Endodermal cell (in vitro differentiated cells): Measurements from ENCODE around the gene GPX3. TPM values are rescaled to one million over a fixed set of nuclear protein-coding genes. Genes with fewer than 3 reads are reported as not detected.

Experiments
- DNase-seq: peaks from one replicate; pipeline ENCODE4 v3.0.0-alpha.2; 2017
- H3K27ac ChIP-seq: 2 replicates; pipeline ENCODE4 v1.5.1; 2013; ENCODE audit warnings: mild to moderate bottlenecking, low read depth, low read length, moderate library complexity
- H3K27me3 ChIP-seq: 2 replicates; pipeline ENCODE4 v1.6.1; 2013; ENCODE audit warnings: mild to moderate bottlenecking, low read length, moderate library complexity; ENCODE audit not compliant: insufficient read depth, control insufficient read depth, poor library complexity, severe bottlenecking
- H3K36me3 ChIP-seq: 2 replicates; pipeline ENCODE4 v1.7.0; 2013; ENCODE audit warnings: mild to moderate bottlenecking, low read length, moderate library complexity; ENCODE audit not compliant: control insufficient read depth, insufficient read depth
- H3K4me1 ChIP-seq: one replicate; pipeline ENCODE4 v1.7.0; 2013; ENCODE audit warnings: low read length; ENCODE audit not compliant: control insufficient read depth, insufficient read depth
- H3K4me3 ChIP-seq: 2 replicates; pipeline ENCODE4 v1.5.1; 2013; ENCODE audit warnings: mild to moderate bottlenecking, low read length, moderate library complexity
- H3K9ac ChIP-seq: 2 replicates; pipeline ENCODE4 v1.6.1; 2013; ENCODE audit warnings: mild to moderate bottlenecking, low read length, moderate library complexity; ENCODE audit not compliant: poor library complexity, severe bottlenecking; ENCODE audit errors: extremely low read depth
- H3K9me3 ChIP-seq: 2 replicates; pipeline ENCODE4 v1.6.1; 2013; ENCODE audit warnings: mild to moderate bottlenecking, low read length, moderate library complexity; ENCODE audit not compliant: control insufficient read depth
- H3K27ac Mint-ChIP-seq: 2 replicates; pipeline ENCODE4 v1.8.0; 2020; ENCODE audit warnings: mixed read lengths
- H3K27me3 Mint-ChIP-seq: 2 replicates; pipeline ENCODE4 v1.8.0; 2021; ENCODE audit warnings: mild to moderate bottlenecking, mixed read lengths; ENCODE audit not compliant: insufficient read depth
- H3K36me3 Mint-ChIP-seq: 2 replicates; pipeline ENCODE4 v1.8.0; 2020; ENCODE audit warnings: low read depth, mixed read lengths
- H3K4me1 Mint-ChIP-seq: 2 replicates; pipeline ENCODE4 v1.8.0; 2020; ENCODE audit warnings: mixed read lengths
- H3K4me3 Mint-ChIP-seq: 2 replicates; pipeline ENCODE4 v1.8.0; 2020; ENCODE audit warnings: mild to moderate bottlenecking, moderate library complexity, mixed read lengths
- H3K9me3 Mint-ChIP-seq: 2 replicates; pipeline ENCODE4 v1.8.0; 2020; ENCODE audit warnings: mild to moderate bottlenecking, mixed read lengths
- WGBS, 2 experiments: methylation state at CpG; one replicate each; pipeline versions ENCODE4 v1.1.5 to v1.1.7; 2013; ENCODE audit warnings: missing lambda C conversion rate in 2 of 2, mixed read lengths in 1 of 2; ENCODE audit not compliant: insufficient coverage in 1 of 2, insufficient read length in 1 of 2; 5-methylcytosine and 5-hydroxymethylcytosine counted together
- total RNA-seq, 2 donors: library from RNA; stranded (reverse); fragmentation: NEBNext Ultra II Directional in 1 of 2; extraction: Animal tissue kit (Norgen Biotek cat#: 25700) in 1 of 2; gene quantifications; 2 replicates in 1 of 2; 3 replicates in 1 of 2; pipeline ENCODE4 v1.2.1, GENCODE V29; 2021
- TF ChIP-seq, protein P1 (sequence below): fragments of 200-600 bp; sonication (generic); conservative IDR thresholded peaks from 2 replicates; pipeline ENCODE4 v1.5.0; 2021; ENCODE audit warnings: antibody characterized with exemption, mild to moderate bottlenecking

Gene GPX3
- total RNA-seq, 2 donors from 2014 or later = 44.9 to 47.1 TPM

DNA sequence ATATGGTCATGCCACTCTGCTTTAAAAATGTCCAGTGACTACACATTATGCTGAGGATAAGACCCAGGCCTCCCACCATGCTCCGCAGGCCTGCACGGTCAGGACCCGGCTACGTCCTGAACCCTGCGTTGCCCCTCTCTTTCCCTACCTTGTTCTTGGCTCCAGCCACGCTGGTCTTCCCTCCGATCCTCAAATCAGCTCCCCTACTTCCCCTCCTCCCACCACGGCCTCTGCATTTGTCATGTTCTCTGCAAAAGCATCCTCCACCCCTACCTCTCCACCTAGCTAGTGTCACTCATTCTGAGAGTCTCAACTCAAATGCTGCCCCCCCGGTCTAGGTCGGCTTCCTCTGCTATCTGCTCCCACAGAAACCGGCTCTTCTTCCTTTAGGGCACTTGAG, 11.2 kb downstream of the GPX3 start:
- Histone ChIP-seq H3K4me1 (peaks cover 3% of the 10 kb centered on the region), H3K27me3 (no peaks in the 10 kb centered on the region), H3K27ac (no peak overlapping the region), H3K9me3 (no peaks in the 10 kb centered on the region), H3K4me3 (no peak overlapping the region), H3K9ac (no peak overlapping the region), H3K36me3 (peaks cover 52% of the 10 kb centered on the region)
- no peak overlapping the region for H3K27ac Mint-ChIP-seq
- TF ChIP-seq, protein P1, sequence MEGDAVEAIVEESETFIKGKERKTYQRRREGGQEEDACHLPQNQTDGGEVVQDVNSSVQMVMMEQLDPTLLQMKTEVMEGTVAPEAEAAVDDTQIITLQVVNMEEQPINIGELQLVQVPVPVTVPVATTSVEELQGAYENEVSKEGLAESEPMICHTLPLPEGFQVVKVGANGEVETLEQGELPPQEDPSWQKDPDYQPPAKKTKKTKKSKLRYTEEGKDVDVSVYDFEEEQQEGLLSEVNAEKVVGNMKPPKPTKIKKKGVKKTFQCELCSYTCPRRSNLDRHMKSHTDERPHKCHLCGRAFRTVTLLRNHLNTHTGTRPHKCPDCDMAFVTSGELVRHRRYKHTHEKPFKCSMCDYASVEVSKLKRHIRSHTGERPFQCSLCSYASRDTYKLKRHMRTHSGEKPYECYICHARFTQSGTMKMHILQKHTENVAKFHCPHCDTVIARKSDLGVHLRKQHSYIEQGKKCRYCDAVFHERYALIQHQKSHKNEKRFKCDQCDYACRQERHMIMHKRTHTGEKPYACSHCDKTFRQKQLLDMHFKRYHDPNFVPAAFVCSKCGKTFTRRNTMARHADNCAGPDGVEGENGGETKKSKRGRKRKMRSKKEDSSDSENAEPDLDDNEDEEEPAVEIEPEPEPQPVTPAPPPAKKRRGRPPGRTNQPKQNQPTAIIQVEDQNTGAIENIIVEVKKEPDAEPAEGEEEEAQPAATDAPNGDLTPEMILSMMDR = no peak
- WGBS, 2 experiments = 95 to 97% methylated on average over 10 to 11 of the region's 11 CpGs
- no peak overlapping the region for H3K4me3 Mint-ChIP-seq
- peaks cover 6% of the 10 kb centered on the region for H3K4me1 Mint-ChIP-seq
- no peaks in the 10 kb centered on the region for H3K9me3 Mint-ChIP-seq
- DNase-seq = no peak
- no peaks in the 10 kb centered on the region for H3K27me3 Mint-ChIP-seq
- H3K36me3 Mint-ChIP-seq = peaks cover 65% of the 10 kb centered on the region

DNA sequence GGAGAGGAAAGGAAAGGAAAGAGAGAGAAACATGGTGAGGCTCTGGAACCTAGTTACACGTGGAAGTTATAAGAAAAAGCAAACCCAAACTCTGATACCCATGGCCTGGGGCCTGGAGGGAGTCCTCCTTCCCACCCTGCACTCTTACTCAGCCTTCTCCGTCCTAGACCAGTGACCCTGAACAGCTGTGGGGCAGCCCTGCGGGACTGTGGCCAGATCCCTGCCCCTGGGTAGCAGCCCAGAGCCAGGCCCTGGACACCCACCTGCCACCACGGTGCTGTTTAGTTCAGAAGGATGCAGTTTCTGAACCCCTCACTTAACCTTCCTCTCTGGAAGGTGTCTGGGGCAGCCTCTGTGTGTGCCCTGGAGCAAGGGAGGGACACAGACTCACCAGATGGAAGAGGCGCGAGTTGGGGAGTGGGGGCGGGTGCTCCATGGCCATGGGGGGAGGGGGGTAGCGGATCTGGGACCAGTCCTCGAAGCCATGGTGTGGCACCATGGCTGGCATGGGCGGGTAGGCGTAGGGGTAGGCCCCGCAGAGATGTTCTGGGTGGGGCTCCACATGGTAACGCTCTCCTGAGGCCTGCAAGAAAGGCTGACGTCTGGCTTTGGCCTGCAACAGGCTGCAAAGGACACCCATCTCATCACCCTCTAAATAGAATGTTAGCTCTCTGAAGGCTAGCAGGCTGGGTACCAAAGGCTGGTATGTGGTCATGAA, 13.0 kb downstream of the GPX3 start:
- WGBS, 2 experiments = 91 to 94% methylated on average over 10 to 14 of the region's 14 CpGs
- Histone ChIP-seq H3K4me3 (no peak overlapping the region), H3K9ac (no peak overlapping the region), H3K4me1 (peaks cover 8% of the 10 kb centered on the region), H3K27me3 (no peaks in the 10 kb centered on the region), H3K36me3 (peaks cover 50% of the 10 kb centered on the region), H3K27ac (no peak overlapping the region), H3K9me3 (no peaks in the 10 kb centered on the region)
- H3K36me3 Mint-ChIP-seq = peaks cover 63% of the 10 kb centered on the region
- H3K27me3 Mint-ChIP-seq = no peaks in the 10 kb centered on the region
- H3K9me3 Mint-ChIP-seq = no peaks in the 10 kb centered on the region
- DNase-seq = no peak
- H3K4me3 Mint-ChIP-seq = no peak overlapping the region
- peaks cover 14% of the 10 kb centered on the region for H3K4me1 Mint-ChIP-seq
- no peak overlapping the region for H3K27ac Mint-ChIP-seq
- TF ChIP-seq, protein P1 = no peak

DNA sequence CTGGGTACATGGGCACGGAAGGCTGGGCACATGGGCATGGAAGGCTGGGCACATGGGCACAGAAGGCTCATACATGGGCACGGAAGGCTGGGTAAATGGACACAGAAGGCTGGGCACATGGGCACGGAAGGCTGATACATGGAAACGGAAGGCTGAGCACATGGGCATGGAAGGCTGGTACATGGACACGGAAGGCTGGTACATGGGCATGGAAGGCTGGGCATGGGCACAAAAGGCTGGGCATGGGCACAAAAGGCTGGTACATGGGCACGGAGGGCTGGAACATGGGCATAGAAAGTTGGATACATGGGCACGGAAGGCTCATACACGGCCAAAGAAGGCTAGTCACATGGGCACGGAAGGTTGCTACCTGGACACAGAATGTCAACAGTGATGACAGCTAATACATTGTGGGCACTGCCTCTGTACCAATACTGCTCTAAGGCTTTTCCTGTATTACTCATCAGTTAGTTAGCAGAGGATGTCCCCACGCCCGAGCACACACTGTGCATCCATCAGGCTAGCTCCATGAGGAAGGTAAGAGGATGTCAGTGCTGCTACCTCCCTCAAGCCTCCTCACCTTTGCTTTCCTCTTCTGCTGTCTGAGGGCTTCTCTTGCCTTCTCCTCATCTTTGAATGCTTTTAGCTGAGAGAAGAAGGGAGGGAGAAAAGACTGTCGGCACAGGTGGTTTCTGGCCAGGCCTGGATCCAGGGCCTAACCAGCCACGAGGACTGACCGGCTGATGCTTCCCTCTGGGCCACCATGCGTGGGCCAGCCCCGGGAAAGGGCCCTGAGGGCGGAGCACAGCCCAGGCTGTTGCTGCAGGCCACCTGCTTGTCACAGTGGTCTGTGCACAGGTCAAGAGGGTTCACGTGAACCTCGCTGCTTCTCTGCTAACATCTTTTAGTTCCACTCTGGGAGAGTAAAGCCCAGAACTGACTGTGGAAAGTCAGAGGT, 14.3 kb downstream of the GPX3 start:
- DNase-seq = no peak
- H3K4me1 ChIP-seq = peaks cover 8% of the 10 kb centered on the region
- Mint-ChIP-seq H3K4me3 (no peak overlapping the region), H3K36me3 (peaks cover 56% of the 10 kb centered on the region), H3K4me1 (peaks cover 14% of the 10 kb centered on the region), H3K27ac (no peak overlapping the region), H3K9me3 (no peaks in the 10 kb centered on the region), H3K27me3 (no peaks in the 10 kb centered on the region)
- H3K9me3 ChIP-seq = no peaks in the 10 kb centered on the region
- H3K27ac ChIP-seq = no peak overlapping the region
- WGBS, 2 experiments = 94 to 95% methylated on average over 16 to 19 of the region's 19 CpGs
- TF ChIP-seq, protein P1 = no peak
- H3K4me3 ChIP-seq = no peak overlapping the region
- no peaks in the 10 kb centered on the region for H3K27me3 ChIP-seq
- H3K36me3 ChIP-seq = peaks cover 45% of the 10 kb centered on the region
- no peak overlapping the region for H3K9ac ChIP-seq
